Astrocyte of the spinal cord (primary cell): ENCODE results near the gene ACMSD.
A peak's percentile ranks its signal among the peaks of the same experiment; 100 is the strongest.

Experiments used
- DNase-seq: peaks from one replicate; pipeline ENCODE4 v3.0.0; 2011; ENCODE audit warnings: low read depth, low spot score
- H3K4me3 ChIP-seq: 2 replicates; pipeline ENCODE4 v1.5.1; 2011; ENCODE audit warnings: low read depth, mild to moderate bottlenecking, low read length, moderate library complexity
- in situ Hi-C: cut with HindIII; loops from 2 replicates; pipeline ENCODE4 v1.10.0; 2017; ENCODE audit warnings: low sequenced_read_pairs
- TF ChIP-seq, protein P1 (sequence below): IDR thresholded peaks from 2 replicates; pipeline ENCODE4 v1.5.1; 2012; ENCODE audit warnings: low read depth, mild to moderate bottlenecking, low read length, inconsistent platforms

ACMSD gene

GRCh38 chr2:134875309-134875708 lies 36.9 kb downstream of the ACMSD start:
- no peak for DNase-seq
- H3K4me3 ChIP-seq: no peak overlapping the region
- in situ Hi-C loops: no loop called here
- TF ChIP-seq, protein P1, sequence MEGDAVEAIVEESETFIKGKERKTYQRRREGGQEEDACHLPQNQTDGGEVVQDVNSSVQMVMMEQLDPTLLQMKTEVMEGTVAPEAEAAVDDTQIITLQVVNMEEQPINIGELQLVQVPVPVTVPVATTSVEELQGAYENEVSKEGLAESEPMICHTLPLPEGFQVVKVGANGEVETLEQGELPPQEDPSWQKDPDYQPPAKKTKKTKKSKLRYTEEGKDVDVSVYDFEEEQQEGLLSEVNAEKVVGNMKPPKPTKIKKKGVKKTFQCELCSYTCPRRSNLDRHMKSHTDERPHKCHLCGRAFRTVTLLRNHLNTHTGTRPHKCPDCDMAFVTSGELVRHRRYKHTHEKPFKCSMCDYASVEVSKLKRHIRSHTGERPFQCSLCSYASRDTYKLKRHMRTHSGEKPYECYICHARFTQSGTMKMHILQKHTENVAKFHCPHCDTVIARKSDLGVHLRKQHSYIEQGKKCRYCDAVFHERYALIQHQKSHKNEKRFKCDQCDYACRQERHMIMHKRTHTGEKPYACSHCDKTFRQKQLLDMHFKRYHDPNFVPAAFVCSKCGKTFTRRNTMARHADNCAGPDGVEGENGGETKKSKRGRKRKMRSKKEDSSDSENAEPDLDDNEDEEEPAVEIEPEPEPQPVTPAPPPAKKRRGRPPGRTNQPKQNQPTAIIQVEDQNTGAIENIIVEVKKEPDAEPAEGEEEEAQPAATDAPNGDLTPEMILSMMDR: no peak

DNA sequence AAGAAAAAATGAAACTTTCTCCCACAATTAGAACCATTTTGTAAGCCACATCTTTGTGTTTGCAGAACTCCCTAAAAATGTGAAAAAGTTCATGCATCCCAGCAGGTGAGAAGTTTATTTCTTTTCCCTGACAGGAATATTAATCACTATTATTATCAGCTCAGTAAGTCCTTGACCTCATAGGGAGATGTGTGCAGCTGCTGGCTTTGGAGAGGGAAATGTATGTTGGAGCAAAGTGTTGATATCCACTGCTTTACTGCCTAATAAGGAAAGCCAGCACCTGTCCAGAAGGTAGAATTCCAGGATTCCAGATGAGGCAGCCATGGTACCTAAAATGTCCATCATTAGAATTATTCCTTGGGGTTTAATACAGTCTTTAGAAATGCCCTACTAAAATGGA lies 44.4 kb downstream of the ACMSD start:
- H3K4me3 ChIP-seq: no peak overlapping the region
- DNase-seq: no peak
- TF ChIP-seq, protein P1: no peak
- in situ Hi-C loops: no loop called here

- H3K4me3 ChIP-seq: no peak overlapping the region
- DNase-seq: no peak
- in situ Hi-C loops: no loop called here
- TF ChIP-seq, protein P1: no peak
Observed at GRCh38 chr2:134883552-134884293, 45.3 kb downstream of the ACMSD start.

GRCh38 chr2:134884435-134884834 lies 46.0 kb downstream of the ACMSD start:
- H3K4me3 ChIP-seq: no peak overlapping the region
- DNase-seq: no peak
- TF ChIP-seq, protein P1: no peak
- in situ Hi-C loops: no loop called here

GRCh38 chr2:134892282-134893035 lies 54.0 kb downstream of the ACMSD start:
- H3K4me3 ChIP-seq: no peak overlapping the region
- in situ Hi-C loops: no loop called here
- no peak for DNase-seq

DNA sequence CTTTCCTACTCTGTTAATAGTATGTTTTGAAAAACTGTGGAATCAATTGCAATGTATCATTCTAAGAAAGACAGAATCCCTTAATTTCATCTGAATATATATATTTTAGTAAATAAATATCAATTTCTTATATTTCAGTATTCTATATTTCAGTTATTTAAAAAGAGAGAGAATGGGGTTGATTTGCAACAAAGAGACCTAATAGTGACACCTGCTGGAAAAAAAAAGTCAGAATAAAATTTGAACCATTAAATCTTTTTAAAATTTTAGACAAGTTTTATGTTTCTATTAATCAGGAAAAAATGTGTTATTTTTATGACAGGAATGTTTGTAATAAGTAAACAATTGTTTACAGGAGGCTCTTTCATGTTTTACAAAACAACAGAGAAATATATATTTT lies 59.5 kb downstream of the ACMSD start:
- in situ Hi-C loops: no loop called here
- no peak overlapping the region for H3K4me3 ChIP-seq
- peak; percentile 25 for DNase-seq
- TF ChIP-seq, protein P1: peak; percentile 26

More at GRCh38 chr2:134892282-134893035, 54.0 kb downstream of the ACMSD start:
- TF ChIP-seq, protein P1: no peak
